Measurements from ENCODE around the gene LRRC71.

GRCh38 chr1:156903328-156904091, 16.9 kb upstream of the LRRC71 start:
- TF ChIP-seq CTCF (IDR thresholded peaks at IDR 0.05) (no peak), ZFX (IDR thresholded peaks at IDR 0.05; ENCODE audit: borderline replicate concordance) (no peak)

Data from 22Rv1 (cell line).